HG03432 (cell line): ENCODE measurements around the gene COL4A6.

Experiments used
- ATAC-seq: cut with Tn5 transposase; IDR thresholded peaks from one replicate; pipeline ENCODE4 v1.9.1; 2021; ENCODE audit warnings: mild to moderate bottlenecking, moderate library complexity; ENCODE audit not compliant: unreplicated experiment

The COL4A6 gene

GRCh38 chrX:108285356-108285755 is 152.9 kb downstream of the COL4A6 start:
- no peak for ATAC-seq

DNA sequence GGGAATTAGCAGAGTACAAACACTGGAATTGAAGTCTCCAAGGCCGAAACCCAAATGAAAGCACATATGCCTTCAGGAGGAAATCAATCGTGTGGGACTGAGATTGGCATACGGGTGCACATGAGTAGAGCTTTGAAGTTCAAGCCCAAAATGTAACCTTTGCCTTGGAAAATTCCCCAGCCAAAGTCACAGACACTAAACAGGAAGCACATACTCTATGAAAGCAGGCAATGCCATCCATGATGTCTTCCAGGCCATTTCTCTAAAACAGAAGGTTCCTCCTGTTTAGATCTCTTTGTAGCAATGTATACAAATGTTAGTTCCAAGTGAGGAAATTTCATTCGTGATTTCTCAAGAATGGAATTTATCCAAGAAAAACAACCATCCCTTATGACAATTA is 162.5 kb downstream of the COL4A6 start:
- no peak for ATAC-seq

GRCh38 chrX:108271397-108271787 is 166.8 kb downstream of the COL4A6 start:
- peak; percentile 42 for ATAC-seq

GRCh38 chrX:108270739-108271396 is 167.4 kb downstream of the COL4A6 start:
- ATAC-seq = peak; percentile 52

DNA sequence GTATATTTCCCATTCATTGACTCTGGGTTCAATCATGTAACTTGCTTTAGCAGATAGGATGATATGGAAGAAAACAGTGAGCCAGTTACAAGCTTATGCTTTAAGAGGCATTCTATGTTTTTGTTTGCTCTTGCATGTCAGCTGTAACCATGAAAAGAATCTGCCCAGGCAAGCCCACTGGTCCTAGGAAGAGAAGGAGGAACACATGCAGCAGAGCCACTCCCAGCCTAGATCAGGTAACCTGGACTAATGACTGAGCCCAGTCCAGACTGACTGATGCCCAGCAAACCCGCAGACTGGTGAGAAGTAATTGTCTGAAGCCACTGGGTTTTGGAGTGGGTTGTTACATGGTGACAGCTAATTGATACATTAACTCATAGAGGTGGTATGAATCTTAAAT is 167.9 kb downstream of the COL4A6 start:
- ATAC-seq = no peak

GRCh38 chrX:108268434-108269080 is 169.7 kb downstream of the COL4A6 start:
- ATAC-seq = no peak

GRCh38 chrX:108267557-108267956 is 170.7 kb downstream of the COL4A6 start:
- ATAC-seq = no peak

DNA sequence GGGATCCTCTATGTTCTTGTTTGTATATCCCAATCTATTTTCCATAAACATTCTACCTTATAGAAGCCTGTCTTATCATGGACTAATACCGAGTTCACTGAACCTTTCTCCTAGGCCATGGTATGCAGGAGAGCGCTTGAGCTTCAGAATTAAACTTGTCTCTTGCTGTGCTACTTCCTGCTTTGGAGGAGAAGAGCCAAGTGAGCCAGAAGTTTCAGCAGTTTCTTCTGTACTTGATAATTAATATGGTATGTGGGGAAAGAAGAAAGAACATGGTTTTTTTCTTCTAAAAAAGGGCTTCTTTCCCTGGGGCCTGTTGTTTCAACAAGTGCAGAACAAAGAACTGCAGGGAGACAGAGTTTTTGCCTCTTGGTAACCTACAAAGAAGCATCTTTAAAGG is 173.8 kb downstream of the COL4A6 start:
- no peak for ATAC-seq

DNA sequence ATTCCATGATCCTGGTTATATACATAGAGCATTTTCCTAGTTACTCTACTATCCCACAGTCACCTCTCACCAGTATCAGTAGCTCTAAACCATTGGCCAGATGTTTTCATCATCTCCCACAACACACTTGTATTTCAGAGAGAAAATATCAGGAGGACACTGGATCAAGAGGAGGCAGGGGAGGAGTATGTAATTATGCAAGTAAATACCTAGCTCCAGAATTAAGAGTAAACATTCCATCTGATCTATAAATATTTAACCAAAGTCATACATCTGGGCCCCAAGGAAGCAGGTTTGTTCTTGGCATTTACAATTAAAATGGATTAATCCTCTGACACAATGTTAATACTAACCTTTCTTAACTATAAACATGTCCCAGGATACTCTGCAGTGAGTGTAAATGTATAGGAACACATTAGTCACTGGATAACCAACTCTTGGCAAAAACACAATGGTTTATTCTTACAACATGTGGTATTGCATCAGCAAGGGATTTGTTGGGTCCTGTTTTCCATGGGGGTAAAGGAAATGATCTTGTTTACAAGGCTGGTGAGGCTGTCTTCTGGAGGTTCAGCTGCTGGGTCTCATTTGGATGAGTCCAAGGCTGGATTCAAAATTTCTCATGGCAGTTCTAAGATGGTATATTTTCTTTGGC is 176.5 kb downstream of the COL4A6 start:
- no peak for ATAC-seq

DNA sequence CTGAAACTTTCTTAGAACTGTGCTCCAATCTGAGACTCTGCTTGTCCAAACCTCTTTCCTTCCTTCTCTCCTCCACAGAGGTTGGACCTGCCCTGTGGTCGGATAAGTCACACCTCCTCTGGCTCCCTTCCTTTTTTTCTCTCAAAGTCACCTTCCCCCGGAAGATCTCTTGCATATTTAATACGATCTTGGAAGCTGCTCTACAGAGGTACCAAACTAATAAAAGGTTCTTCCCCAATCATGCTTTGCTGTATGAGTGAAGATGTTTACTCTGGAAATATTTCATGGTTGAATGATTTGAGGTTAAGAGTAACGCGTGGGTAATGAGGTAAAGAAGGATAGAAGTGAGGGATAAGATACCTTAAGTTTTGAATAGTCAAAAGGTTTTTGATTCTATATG is 180.7 kb downstream of the COL4A6 start:
- ATAC-seq = no peak

- no peak for ATAC-seq
Observed at GRCh38 chrX:108254636-108255035, 183.6 kb downstream of the COL4A6 start.

DNA sequence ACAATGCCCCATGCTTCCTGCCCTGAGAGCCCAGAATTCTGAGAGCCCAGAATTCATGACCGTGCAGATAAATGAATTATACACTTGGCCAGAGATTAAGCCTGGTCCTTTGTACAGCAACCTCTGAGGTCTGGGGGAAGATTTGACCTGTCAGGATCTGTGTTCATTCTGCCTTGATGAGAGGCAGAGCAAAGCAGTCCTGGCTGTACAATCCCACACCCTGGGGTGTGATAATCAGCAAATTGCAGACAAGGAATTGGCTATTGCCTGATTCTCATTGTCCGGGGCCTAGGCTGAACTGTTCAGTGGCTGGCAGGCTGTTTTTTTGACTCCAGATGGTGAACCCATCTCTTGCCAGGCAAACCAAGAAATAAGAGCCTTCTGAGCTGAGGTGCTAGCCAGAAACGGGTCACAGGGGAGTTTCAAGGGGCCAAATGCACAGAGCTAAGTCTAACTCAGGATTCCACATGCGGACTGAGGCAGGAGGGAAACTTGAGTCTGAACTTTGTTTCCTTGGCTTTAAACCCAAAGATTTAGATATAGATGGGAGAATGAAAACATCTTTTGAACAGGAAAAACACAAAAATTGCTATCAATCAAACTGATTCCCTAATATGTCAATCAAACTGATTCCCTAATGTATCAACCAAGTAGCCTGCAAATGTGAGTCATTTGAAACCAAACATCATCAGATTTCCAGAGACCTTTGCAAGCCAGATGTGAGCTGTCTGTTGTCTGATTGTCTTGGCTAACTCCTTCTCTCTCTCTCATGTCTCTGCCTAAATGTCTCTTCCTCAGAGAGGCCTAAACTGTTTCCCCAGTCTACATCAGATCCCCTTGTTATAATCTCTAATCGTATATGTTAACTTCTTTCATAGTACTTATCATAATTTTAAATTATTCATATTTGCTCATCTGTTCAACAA is 187.3 kb downstream of the COL4A6 start:
- ATAC-seq = no peak

GRCh38 chrX:108246304-108246954 is 191.8 kb downstream of the COL4A6 start:
- ATAC-seq = no peak

DNA sequence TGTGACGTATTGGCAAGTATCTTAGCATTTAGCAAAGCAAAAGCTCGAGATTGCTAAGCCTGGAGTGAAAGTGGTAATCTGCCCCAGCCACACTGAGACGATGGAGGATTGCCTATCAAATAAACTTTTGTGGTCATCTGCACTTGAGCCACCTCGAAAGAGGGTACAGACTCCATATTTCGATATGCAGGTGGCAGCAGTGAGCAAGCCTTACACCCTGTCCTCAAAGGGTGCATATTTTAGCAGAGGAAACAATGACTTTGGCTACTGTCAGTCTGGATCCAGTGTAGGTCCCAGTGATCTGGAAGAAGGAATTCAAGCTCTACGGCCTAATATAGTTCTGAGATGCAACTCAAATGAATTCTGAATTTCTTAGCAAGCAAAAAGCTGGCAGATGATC is 192.8 kb downstream of the COL4A6 start:
- no peak for ATAC-seq

- ATAC-seq = no peak
Observed at GRCh38 chrX:108235986-108236385, 202.2 kb downstream of the COL4A6 start.

DNA sequence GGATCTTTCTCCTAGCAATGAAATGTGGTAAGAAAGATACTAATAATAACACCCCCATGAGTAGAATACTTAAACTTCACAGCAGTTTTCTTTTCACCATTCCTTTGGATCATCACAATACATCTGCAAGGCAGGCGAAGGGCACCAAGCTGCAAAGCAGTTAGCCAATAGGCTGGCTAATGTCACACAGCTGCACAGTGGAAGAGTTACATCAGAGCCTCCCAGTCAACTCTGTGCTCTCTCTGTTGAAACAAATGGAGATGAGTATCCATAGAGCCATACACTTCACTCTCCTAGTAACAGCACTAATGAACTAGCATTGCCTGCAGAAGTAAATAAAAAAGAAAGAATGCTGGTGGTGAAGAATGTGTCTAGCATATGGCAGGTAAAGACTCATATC is 207.6 kb downstream of the COL4A6 start:
- no peak for ATAC-seq

DNA sequence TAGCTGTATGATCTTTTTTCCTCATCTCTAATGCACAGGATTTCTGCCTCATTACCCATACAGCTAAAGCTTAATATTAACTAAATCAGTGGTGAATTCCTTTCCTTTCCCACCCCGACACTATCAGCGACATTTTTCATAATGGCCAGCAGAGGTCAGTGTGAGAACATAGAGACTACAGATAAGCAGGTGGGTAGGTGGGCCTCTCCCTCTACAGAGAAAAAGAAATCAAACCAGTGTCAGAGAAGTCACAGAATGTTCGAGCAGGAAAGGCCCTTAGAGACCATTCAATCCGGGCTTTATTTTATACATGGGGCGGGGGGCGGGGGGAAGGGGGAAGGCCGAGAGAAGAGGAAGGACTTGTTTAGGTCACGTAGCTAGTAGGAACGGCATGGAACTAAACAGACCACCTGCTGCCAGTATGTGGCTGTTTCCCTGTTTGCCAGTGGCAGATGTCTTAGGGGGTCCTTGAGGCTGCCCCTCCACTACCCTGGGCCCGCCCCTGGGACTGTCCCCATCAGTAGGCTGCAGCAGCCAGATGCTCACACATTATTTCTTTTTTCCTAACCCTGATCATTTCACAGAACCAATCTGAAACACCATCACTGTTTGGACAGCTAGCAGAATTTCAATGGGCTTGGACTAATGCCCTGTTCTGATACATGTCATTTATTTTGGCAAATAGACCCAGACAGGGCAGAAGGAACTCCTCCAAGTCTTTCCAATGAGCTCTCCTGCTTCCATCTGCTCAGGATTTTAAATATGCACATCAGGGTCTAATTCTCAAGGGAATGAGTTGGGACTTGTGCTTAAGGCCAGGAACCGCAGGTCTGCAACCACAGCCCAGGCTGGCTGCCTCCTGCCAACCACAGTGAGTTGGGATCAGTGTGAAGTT is 213.2 kb downstream of the COL4A6 start:
- ATAC-seq = peak; percentile 71

GRCh38 chrX:108224218-108224617 is 214.0 kb downstream of the COL4A6 start:
- ATAC-seq = peak; percentile 32

DNA sequence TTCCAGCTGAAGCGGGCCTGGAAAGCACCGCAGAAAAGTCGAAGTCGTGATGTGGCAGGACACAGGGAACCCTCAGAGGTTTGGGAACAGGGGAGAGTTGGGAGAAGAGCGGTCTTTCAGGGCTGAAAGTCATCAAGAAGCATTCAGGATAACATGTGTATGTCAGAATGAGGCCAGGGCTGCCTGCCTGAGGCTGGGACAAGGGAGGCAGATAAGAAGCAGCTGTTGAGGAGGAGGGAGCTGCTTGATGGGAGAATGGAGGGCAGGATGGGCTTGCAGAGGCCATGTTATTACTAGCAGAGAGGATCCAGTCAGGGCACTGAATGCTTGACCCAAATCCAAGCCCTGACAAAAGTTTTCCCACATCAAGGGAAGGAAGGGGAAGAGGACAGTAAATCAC is 214.6 kb downstream of the COL4A6 start:
- no peak for ATAC-seq
